HG03460 (cell line): ENCODE measurements around the gene FOXD2.

ENCODE experiments used
- ATAC-seq: cut with Tn5 transposase; IDR thresholded peaks from one replicate; pipeline ENCODE4 v1.9.1; 2021; ENCODE audit not compliant: unreplicated experiment

The FOXD2 gene

DNA sequence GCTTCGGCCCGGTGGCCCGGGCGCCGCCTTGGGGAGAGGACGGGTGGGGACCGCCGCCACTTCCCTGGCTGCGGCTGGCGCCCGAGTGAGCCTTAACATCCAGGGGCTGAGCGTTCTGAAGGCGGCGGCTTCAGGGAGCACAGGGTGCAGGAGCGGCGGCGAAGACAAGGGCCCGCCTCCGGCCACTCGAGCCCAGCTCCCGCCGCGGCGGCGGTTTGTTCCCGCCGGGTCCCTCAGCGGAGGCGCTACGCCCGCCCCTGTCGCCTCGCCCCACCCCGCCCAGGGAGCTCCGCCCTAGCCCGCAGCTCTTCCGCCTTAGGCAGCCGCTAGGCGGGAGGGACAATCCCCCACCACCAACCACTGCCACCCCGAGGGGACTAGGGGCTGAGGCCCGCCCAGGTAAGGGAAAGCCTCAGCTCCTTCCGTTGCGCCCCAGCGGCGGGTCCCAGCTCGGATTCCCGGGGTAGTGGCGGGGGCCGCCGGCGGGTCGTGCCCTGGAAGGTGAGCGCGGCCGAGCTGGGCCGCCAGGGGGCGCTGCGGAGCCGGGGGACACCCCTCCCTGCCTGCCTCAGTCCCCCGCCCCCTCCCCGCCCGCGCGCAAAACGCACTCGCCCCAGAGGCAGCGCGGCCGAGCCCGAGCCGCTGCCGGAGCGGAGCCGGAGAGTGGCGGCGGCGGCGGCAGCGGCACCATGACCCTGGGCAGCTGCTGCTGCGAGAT is at the start of gene FOXD2:
Gene FOXD2 (plus strand): TSS at position 598 of the 718 bp plus-strand sequence. CDS start 92 bp downstream, at position 690.
- peak; percentile 74 for ATAC-seq

GRCh38 chr1:47388891-47389238 is 49.0 kb upstream of the FOXD2 start:
- ATAC-seq = peak; percentile 61

DNA sequence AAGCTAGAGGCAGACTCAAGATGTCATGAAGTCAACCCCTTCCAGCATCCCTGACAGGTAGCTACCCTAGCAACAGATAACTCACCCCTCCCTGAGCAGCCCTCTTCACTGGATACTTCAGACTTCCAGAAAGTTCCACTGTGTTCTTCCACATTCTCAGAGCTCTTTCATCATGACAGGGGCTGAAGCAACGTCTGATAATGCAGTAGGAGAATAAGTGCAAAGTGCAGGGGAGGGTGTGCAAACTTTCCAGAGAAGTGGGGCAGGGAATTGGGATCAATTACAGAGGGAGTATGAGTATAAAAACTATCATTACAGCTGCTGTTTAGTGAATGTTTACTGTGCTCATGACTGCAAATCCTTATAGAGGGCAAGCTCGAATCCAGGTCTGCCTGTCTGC is 48.1 kb upstream of the FOXD2 start:
- ATAC-seq = no peak

- ATAC-seq = no peak
Measured at GRCh38 chr1:47390843-47391242, 47.0 kb upstream of the FOXD2 start.

DNA sequence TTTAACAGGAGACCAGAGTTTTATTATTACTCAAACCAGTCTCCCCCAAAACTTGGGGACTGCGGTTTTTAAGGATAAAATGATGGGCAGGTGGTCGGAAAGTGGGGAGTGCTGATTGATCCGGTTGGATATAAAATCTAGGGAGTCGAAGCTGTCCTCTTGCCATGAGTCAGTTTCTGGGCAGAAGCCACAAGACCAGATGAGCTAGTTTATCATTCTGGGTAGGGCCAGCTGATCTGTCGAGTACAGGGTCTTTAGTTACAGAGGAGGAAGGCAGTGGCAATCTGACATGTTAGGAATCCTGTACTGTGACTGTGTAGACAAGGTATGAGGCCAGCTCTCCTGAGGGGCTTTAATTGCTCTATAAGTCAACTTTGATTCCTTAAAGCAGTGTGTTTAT is 44.7 kb upstream of the FOXD2 start:
- ATAC-seq = no peak

GRCh38 chr1:47395433-47395832 is 42.4 kb upstream of the FOXD2 start:
- ATAC-seq = no peak

- no peak for ATAC-seq
Measured at GRCh38 chr1:47396671-47397196, 41.1 kb upstream of the FOXD2 start.

DNA sequence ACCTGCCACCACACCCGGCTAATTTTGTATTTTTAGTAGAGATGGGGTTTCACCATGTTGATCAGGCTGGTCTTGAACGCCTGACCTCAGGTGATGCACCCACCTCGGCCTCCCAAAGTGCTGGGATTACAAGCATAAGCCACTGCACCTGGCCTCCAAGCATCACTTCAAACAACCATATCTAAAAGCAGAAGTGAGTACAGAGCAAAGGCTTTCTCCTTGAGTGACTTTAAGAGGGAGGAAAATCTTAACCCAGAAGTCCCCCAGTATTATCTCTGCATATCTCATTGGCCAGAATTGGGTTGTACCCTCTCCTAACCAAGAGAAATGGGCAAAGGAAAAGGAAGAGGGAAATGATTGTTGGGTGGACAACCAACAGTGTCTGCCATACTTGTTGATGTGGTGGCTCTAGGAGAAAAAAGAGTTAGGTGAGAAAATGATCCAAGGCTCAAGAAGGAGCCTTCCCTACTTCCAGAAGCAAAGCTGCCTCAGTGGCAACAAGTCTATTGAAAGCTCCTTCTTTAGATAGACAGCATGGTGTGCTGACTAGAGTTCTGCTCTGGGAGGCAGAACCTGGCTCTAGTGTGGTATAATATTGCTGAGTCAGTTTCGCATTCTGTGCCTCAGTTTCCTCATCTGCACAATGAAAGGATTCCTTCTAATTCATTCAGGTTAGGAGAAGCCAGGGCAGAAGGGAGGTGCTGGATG is 38.6 kb upstream of the FOXD2 start:
- ATAC-seq = no peak

GRCh38 chr1:47399846-47400155 is 38.0 kb upstream of the FOXD2 start:
- no peak for ATAC-seq

DNA sequence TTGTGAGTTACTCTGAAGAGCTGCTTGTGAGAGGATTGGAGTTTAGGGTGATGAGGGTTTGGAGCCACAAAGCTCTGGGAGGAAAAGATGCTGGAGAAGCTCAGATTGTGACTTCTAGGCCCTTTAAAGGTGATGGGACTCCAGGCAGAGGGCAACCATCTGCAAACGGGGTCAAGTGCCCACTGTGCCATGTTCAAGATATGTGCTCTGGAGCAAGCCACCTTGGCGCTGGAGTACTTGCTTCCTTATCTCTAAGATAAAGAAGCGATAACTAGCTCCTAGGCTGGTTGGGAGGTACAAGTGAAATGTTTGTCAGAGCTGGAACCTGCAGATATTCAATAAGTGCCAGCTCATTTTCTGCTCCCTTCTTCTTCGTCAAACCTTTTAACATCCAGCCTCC is 36.1 kb upstream of the FOXD2 start:
- no peak for ATAC-seq

- ATAC-seq = no peak
Measured at GRCh38 chr1:47402591-47402990, 35.3 kb upstream of the FOXD2 start.

DNA sequence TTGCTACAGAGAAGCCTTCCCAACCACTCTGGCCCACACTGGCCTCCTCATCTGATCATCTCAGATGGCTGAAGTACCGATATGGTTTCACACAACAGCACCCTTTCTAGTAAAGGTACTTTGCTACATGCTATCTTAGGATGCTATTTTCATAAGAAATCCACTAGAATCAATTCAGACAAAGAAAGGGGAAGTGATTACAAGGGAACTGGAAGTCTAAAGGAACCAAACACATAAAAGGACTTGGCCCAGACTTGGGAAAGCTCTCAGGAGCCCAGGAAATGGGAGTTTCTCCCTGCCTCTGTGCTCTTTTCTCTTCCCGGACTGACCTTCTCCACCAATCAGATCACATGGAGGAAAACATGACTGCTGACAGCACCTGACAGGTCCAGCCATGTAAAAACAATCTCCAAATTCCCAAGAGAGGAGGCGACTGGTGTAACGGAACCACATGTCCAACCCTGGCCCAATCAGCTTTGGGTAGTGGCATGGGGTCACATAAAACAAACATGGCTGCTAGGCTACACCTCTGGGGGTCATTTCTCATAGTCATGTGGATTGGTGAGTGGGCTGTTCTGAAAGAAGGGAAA is 34.4 kb upstream of the FOXD2 start:
- no peak for ATAC-seq

DNA sequence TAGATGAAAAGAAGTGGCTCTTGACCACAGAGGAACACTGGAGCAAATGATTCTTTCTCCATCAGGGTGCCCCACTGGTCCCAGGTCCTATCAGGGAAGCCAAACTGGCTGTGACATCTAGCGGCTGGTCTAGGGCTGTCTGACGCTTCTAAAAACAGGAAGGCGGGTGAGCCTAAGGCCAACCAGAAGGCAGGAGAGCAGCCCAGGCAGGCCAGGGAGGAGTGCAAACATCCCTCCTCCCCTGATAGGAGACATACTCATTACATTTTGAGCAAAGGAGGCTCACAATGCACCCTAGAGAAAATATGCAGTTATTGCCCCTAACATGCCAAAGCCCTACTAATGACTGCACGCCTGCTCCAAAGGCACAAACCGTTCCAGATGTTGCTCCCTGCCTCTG is 32.1 kb upstream of the FOXD2 start:
- ATAC-seq = no peak

DNA sequence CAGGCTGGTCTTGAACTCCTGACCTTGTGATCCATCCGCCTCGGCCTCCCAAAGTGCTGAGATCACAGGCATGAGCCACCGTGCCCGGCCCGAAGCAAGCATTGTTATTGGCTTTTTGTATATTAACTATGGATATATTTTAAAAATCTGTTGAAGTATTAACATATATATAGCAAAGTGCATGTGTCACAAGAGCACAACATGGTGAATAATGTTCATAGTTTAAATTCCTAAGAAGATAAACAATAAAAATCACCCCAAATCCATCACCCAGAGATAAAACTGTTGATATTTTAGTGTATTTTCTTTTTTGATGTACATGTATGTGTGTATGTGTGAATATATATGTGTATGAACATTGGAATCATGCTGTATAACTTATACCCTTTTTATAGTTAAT is 30.9 kb upstream of the FOXD2 start:
- no peak for ATAC-seq

- no peak for ATAC-seq
Measured at GRCh38 chr1:47407481-47407880, 30.4 kb upstream of the FOXD2 start.

DNA sequence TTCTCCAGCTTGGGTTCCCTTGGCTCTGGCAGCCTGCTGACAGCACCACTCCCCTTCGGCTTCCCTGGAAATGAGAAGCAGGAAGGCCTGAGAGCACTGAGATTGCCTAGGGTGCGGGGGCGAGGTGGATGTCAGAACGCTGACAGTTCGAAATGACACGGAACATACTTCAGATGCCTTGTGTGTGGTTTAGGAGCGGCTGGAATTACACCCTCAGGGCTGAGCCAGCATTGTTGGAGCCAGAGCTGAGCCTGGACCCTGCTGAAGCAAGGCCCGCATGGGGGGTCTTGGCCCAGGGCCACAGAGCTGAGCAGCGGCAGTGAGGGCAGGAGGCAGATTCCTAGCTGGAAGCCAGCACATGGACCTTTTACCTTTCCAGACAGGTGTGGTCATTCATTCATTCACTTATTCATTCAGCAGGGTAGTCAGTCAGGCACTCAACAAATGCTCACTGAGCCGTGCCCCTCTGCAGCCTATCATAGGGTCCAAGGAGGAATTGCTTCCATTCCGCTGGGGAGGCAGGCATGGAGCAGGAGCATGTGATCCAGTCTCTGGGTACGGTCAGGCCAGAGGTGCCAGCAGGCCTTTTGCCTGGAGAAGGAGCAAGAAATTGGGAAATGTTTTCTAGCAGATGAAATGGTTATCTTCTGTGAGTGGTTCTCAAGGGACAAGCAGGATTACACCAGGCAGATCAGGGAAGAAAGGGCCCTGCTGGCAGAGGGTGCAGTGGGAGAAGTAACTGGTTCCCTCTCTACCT is 28.4 kb upstream of the FOXD2 start:
- no peak for ATAC-seq

- no peak for ATAC-seq
Measured at GRCh38 chr1:47410068-47410455, 27.8 kb upstream of the FOXD2 start.

GRCh38 chr1:47411436-47411835 is 26.4 kb upstream of the FOXD2 start:
- no peak for ATAC-seq

- no peak for ATAC-seq
Measured at GRCh38 chr1:47412437-47412836, 25.4 kb upstream of the FOXD2 start.

DNA sequence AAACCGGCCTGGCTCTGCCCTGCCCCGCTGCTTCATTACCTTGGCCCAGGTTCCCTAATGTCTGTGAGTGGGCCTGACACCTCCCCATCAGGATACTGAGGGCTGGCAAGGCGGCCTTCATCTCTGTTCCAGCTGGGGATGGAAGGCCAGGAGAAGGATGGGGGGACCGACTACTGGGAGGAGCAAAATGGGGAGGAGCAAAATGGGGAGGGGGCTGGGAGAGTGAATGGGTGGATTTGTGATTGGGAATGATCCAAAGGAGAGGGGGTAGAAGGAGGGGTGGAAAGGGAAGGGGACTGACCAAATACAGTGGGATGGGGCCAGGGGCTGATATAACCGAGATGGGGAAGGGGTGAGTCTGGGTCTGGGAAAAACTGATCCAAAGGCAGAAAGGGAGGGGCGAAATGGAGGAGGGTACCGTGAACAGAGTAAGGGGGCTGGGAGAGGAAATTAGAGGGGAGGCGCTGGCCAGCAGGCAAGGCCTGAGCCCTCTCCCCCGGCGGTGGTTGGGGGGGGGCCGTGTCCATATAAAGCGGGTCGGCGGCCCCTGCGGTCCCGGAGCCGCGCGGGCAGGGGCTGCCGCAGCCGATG is 22.0 kb upstream of the FOXD2 start, which contains the start of gene FOXE3:
Gene FOXE3 (plus strand): TSS at position 558 of the 591 bp plus-strand sequence. CDS start 31 bp downstream, at position 589.
- no peak for ATAC-seq
